ENCODE measurements around the gene B3GLCT.

- TF ChIP-seq YY1 (IDR thresholded peaks at IDR 0.05; ENCODE audit: extremely low read depth, insufficient replicate concordance, low read depth, low read length) = no peak
- TF ChIP-seq POLR2AphosphoS5 (IDR thresholded peaks at IDR 0.05; ENCODE audit: low read depth, low read length) = no peak
- TF ChIP-seq CTCF (IDR thresholded peaks at IDR 0.05 in 2 of 3, conservative IDR thresholded peaks at IDR 0.05 in 1 of 3; ENCODE audit: borderline replicate concordance in 1 of 3, insufficient read depth in 1 of 3, low read depth in 2 of 3, low read length in 2 of 3) = no peak
- no peak for TF ChIP-seq EZH2phosphoT487 (IDR thresholded peaks at IDR 0.05; ENCODE audit: borderline replicate concordance)
- TF ChIP-seq POLR2A (IDR thresholded peaks at IDR 0.05; ENCODE audit: borderline replicate concordance, extremely low read depth, insufficient read depth, insufficient read length) = no peak
- TF ChIP-seq, protein P1, sequence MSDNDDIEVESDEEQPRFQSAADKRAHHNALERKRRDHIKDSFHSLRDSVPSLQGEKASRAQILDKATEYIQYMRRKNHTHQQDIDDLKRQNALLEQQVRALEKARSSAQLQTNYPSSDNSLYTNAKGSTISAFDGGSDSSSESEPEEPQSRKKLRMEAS (IDR thresholded peaks at IDR 0.05) = no peak
- no peak for TF ChIP-seq SP1 (IDR thresholded peaks at IDR 0.05; ENCODE audit: low read depth)
- TF ChIP-seq SRF (IDR thresholded peaks at IDR 0.05; ENCODE audit: low read depth) = no peak
- no peak for TF ChIP-seq ZFX (IDR thresholded peaks at IDR 0.05)
- TF ChIP-seq CEBPB (IDR thresholded peaks at IDR 0.05; ENCODE audit: low read depth) = no peak
Measured at GRCh38 chr13:31250435-31250834, 50.7 kb downstream of the B3GLCT start.

All from HCT116 (cell line).